Panc1 (cell line): ENCODE measurements around the gene SPEM2. TPM values are rescaled to one million over a fixed set of nuclear protein-coding genes. Genes with fewer than 3 reads are reported as not detected.

Experiments
- ATAC-seq: fragments of 200-7000 bp; cut with Tn5 transposase; 2 replicates; pipeline ENCODE4 v1.9.1; 2020; ENCODE audit warnings: mild to moderate bottlenecking, moderate library complexity
- BruUV-seq: library from RNA; stranded (reverse); fragments of 400-500 nt; replicated peaks from 2 replicates; lab custom pipeline; 2021; lab: Mats Ljungman, UMichigan
- CTCF ChIA-PET: fragments of 300-600 bp; sonication (Branson Sonifier 250); formaldehyde crosslinking; loops from one replicate; lab custom pipeline; 2022; ENCODE audit warnings: antibody characterized with exemption; lab: Charles Lee
- POLR2A ChIA-PET: fragments of 300-600 bp; sonication (Branson Sonifier 250); formaldehyde crosslinking; loops from one replicate; lab custom pipeline; 2022; ENCODE audit warnings: antibody characterized with exemption; lab: Charles Lee
- DNase-seq: peaks from one replicate; pipeline ENCODE4 v3.0.0-alpha.2; 2010; ENCODE audit warnings: low read depth, low spot score
- H3K27ac ChIP-seq: 2 replicates; pipeline ENCODE4 v1.5.1; 2011; ENCODE audit warnings: mild to moderate bottlenecking, low read length, inconsistent platforms
- H3K27me3 ChIP-seq: fragments of 200-500 bp; sonication (Bioruptor generic); 2 replicates; pipeline ENCODE4 v1.6.0; 2014; ENCODE audit warnings: low read length, inconsistent platforms; ENCODE audit not compliant: control insufficient read depth, insufficient read depth
- H3K36me3 ChIP-seq: fragments of 200-500 bp; sonication (Bioruptor generic); 2 replicates; pipeline ENCODE4 v1.5.1; 2014; ENCODE audit warnings: inconsistent platforms, mild to moderate bottlenecking, low read length, moderate library complexity; ENCODE audit not compliant: control insufficient read depth, insufficient read depth
- H3K4me1 ChIP-seq: 2 replicates; pipeline ENCODE4 v1.5.1; 2011; ENCODE audit warnings: inconsistent platforms, mild to moderate bottlenecking, low read length, moderate library complexity; ENCODE audit not compliant: control insufficient read depth, insufficient read depth
- H3K4me3 ChIP-seq, 2 experiments: 2 replicates each; pipeline ENCODE4 v1.5.1; 2011 to 2012; ENCODE audit warnings: low read depth in 2 of 2, low read length in 2 of 2, mild to moderate bottlenecking in 2 of 2, inconsistent platforms in 1 of 2, moderate library complexity in 1 of 2
- H3K9me3 ChIP-seq: fragments of 200-500 bp; sonication (Bioruptor generic); 2 replicates; pipeline ENCODE4 v1.5.1; 2014; ENCODE audit warnings: low read depth, mild to moderate bottlenecking, inconsistent platforms, low read length, moderate library complexity; ENCODE audit not compliant: control insufficient read depth, insufficient read depth
- POLR2AphosphoS5 ChIP-seq: IDR thresholded peaks from 2 replicates; pipeline ENCODE4 v1.6.1; 2012; ENCODE audit warnings: mild to moderate bottlenecking, low read depth, low read length, moderate library complexity
- SIN3A ChIP-seq: IDR thresholded peaks from 2 replicates; pipeline ENCODE4 v1.6.1; 2012; ENCODE audit warnings: low read depth, mild to moderate bottlenecking, low read length, moderate library complexity, borderline replicate concordance; ENCODE audit not compliant: insufficient read depth
- TCF7L2 ChIP-seq: IDR thresholded peaks from 2 replicates; pipeline ENCODE4 v1.6.1; 2011; ENCODE audit warnings: mild to moderate bottlenecking, low read depth, low read length, inconsistent platforms
- in situ Hi-C: cut with HindIII; loops from 2 replicates; pipeline ENCODE4 v1.10.0; 2016; ENCODE audit warnings: low sequenced_read_pairs, low pct_unique_long_range_greater_than_20kb
- intact Hi-C: fragments of 100-400 bp; cut with micrococcal nuclease; formaldehyde crosslinking; loops from one replicate; pipeline ENCODE4 v1.10.0; 2022; ENCODE audit not compliant: unreplicated experiment
- total RNA-seq: library from RNA; stranded (reverse); gene quantifications from one replicate; pipeline ENCODE4 v1.2.1, GENCODE V29; 2021; ENCODE audit not compliant: unreplicated experiment
- TF ChIP-seq, protein P1 (sequence below), 2 experiments: IDR thresholded peaks; 2 replicates each; pipeline ENCODE4 v1.6.1; 2011 to 2012; ENCODE audit warnings: low read depth in 2 of 2, control low read depth in 1 of 2, low read length in 1 of 2, mild to moderate bottlenecking in 1 of 2, moderate library complexity in 1 of 2; ENCODE audit not compliant: insufficient read depth in 1 of 2
- TF ChIP-seq, protein P2 (sequence below): fragments of 450-650 bp; IDR thresholded peaks from 2 replicates; pipeline ENCODE4 v1.5.1; 2017; ENCODE audit warnings: mild to moderate bottlenecking

The SPEM2 gene
- total RNA-seq, 1 experiment from 2014 or later: not detected

DNA sequence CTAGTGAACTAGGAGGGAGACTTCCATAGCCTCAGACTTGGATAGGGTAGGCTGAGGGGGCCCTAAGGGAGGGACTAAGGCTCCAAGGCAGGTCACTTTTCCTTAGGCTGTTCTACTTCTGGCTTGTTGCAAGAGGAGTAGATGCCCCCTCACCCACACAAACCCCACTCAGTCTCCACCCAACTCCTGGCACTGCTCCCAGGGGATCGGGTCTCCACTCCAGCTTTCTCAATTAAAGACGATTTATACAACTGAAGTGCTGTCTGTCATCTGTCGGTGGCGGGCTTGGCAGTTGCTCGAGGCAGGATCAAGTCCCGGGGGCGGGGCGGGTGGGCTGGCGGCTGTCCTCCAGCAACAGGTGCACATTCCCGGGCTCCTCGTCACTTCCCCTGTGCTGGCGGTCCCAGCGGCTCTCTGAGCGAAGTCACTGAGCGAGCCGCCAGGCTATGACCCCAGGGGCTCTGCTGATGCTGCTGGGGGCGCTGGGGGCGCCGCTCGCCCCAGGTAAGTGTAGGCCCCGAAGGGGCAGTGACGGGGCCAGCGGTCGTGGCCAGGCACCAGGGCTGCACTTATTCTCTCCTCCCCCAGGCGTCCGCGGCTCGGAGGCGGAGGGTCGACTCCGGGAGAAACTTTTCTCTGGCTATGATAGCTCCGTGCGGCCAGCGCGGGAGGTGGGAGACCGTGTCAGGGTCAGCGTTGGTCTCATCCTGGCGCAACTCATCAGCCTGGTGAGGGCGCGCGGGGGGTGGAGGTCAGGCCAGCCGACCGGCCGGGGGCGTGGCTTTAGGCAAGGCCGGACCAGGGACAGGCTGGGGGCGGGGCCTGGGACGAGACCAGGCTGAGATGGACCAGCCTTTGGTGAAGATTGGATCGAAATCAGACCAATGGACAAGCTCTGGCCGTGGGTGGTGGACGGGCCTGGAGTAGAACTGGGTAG is 19.5 kb downstream of the SPEM2 start, which contains the start of gene CHRNB1:
Gene CHRNB1 (plus strand): TSS at position 380 of the 937 bp plus-strand sequence. CDS start 67 bp downstream, at position 447.
- TF ChIP-seq TCF7L2: no peak
- no peak for TF ChIP-seq POLR2AphosphoS5
- TF ChIP-seq, protein P1, sequence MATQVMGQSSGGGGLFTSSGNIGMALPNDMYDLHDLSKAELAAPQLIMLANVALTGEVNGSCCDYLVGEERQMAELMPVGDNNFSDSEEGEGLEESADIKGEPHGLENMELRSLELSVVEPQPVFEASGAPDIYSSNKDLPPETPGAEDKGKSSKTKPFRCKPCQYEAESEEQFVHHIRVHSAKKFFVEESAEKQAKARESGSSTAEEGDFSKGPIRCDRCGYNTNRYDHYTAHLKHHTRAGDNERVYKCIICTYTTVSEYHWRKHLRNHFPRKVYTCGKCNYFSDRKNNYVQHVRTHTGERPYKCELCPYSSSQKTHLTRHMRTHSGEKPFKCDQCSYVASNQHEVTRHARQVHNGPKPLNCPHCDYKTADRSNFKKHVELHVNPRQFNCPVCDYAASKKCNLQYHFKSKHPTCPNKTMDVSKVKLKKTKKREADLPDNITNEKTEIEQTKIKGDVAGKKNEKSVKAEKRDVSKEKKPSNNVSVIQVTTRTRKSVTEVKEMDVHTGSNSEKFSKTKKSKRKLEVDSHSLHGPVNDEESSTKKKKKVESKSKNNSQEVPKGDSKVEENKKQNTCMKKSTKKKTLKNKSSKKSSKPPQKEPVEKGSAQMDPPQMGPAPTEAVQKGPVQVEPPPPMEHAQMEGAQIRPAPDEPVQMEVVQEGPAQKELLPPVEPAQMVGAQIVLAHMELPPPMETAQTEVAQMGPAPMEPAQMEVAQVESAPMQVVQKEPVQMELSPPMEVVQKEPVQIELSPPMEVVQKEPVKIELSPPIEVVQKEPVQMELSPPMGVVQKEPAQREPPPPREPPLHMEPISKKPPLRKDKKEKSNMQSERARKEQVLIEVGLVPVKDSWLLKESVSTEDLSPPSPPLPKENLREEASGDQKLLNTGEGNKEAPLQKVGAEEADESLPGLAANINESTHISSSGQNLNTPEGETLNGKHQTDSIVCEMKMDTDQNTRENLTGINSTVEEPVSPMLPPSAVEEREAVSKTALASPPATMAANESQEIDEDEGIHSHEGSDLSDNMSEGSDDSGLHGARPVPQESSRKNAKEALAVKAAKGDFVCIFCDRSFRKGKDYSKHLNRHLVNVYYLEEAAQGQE (IDR thresholded peaks at IDR 0.05; ENCODE audit: insufficient read depth in 1 of 2, low read depth in 2 of 2, low read length in 1 of 2): no peak
- TF ChIP-seq, protein P2, sequence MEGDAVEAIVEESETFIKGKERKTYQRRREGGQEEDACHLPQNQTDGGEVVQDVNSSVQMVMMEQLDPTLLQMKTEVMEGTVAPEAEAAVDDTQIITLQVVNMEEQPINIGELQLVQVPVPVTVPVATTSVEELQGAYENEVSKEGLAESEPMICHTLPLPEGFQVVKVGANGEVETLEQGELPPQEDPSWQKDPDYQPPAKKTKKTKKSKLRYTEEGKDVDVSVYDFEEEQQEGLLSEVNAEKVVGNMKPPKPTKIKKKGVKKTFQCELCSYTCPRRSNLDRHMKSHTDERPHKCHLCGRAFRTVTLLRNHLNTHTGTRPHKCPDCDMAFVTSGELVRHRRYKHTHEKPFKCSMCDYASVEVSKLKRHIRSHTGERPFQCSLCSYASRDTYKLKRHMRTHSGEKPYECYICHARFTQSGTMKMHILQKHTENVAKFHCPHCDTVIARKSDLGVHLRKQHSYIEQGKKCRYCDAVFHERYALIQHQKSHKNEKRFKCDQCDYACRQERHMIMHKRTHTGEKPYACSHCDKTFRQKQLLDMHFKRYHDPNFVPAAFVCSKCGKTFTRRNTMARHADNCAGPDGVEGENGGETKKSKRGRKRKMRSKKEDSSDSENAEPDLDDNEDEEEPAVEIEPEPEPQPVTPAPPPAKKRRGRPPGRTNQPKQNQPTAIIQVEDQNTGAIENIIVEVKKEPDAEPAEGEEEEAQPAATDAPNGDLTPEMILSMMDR: no peak; the same call in 1 of the 2 replicates
- TF ChIP-seq SIN3A: no peak
- no TSS peak for BruUV-seq
- ChIA-PET POLR2A (interaction anchor here (0.6 to 0.7 kb wide), 2 partner anchors 8 to 132 kb away, joined by 3 to 9 read pairs; no protein-coding TSS in a partner anchor), CTCF (interaction anchor here (0.5 to 1.1 kb wide), 2 partner anchors 14 to 115 kb away, joined by 3 read pairs; no protein-coding TSS in a partner anchor)
- in situ Hi-C loops (no loop called here), intact Hi-C loops (no loop called here)
- no peak for DNase-seq
- H3K27me3 ChIP-seq: no peaks in the 10 kb centered on the region
- peak within 1 kb of the TSS; percentile 63 for H3K27ac ChIP-seq
- no peaks in the 10 kb centered on the region for H3K36me3 ChIP-seq
- H3K4me1 ChIP-seq: peaks cover 14% of the 10 kb centered on the region
- H3K4me3 ChIP-seq: peak within 1 kb of the TSS; percentile 49 to 66
- ATAC-seq: peak; percentile 91
- no peaks in the 10 kb centered on the region for H3K9me3 ChIP-seq

DNA sequence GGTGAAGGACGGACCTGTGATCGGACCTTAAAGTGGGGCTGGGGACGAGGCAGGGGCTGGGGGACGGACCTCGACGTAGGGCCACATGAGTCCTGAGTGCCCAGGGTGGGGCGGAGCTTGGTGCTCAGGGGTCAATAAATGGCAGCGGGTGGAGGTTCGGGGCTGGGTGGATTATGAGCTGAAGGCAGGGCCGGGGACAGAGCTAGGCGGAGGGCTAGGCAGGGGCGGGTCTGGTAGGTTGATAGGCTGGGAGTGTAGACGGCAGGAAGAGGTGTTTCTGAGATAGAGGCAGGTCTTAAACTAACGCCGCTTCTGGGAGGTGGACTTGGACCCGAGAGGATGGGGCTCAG is 20.2 kb downstream of the SPEM2 start:
- in situ Hi-C loops: no loop called here
- peak; percentile 89 for ATAC-seq
- peak overlapping the region; percentile 63 for H3K27ac ChIP-seq
- no TSS peak for BruUV-seq
- DNase-seq: no peak
- peaks cover 12% of the 10 kb centered on the region for H3K4me1 ChIP-seq
- TF ChIP-seq, protein P1 (IDR thresholded peaks at IDR 0.05; ENCODE audit: insufficient read depth in 1 of 2, low read depth in 2 of 2, low read length in 1 of 2): no peak
- TF ChIP-seq SIN3A (no peak), TCF7L2 (no peak), POLR2AphosphoS5 (no peak)
- TF ChIP-seq, protein P2: no peak
- ChIA-PET POLR2A (interaction anchor here (0.5 to 0.6 kb wide), 2 partner anchors 9 to 131 kb away, joined by 4 to 9 read pairs; no protein-coding TSS in a partner anchor), CTCF (interaction anchor here (0.5 to 1.1 kb wide), 2 partner anchors 15 to 114 kb away, joined by 3 read pairs; no protein-coding TSS in a partner anchor)
- no peaks in the 10 kb centered on the region for H3K9me3 ChIP-seq
- no peaks in the 10 kb centered on the region for H3K27me3 ChIP-seq
- peak overlapping the region; percentile 49 to 66 for H3K4me3 ChIP-seq
- intact Hi-C loops: no loop called here
- H3K36me3 ChIP-seq: no peaks in the 10 kb centered on the region
